ENCODE data around the gene GRIA3.
"Not testable (repeated sequence)": the region's sequence is repeated elsewhere in the genome, so short reads cannot be mapped to it uniquely, and the experiment has no call there.

GRIA3 gene

GRCh38 chrX:123277821-123278220 lies 93.7 kb downstream of the GRIA3 start:
- DNase-seq, result no peak

GRCh38 chrX:123282241-123282640 lies 98.2 kb downstream of the GRIA3 start:
- DNase-seq, result no peak

- DNase-seq, result not testable (repeated sequence)
Observed at GRCh38 chrX:123283407-123283806, 99.3 kb downstream of the GRIA3 start.

- DNase-seq, result no peak
Observed at GRCh38 chrX:123291623-123292022, 107.5 kb downstream of the GRIA3 start.

GRCh38 chrX:123298026-123298425 lies 113.9 kb downstream of the GRIA3 start:
- no peak for DNase-seq

- DNase-seq, result no peak
Observed at GRCh38 chrX:123303429-123303828, 119.4 kb downstream of the GRIA3 start.

GRCh38 chrX:123308658-123309057 lies 124.6 kb downstream of the GRIA3 start:
- DNase-seq, result no peak

GRCh38 chrX:123310112-123310511 lies 126.0 kb downstream of the GRIA3 start:
- DNase-seq, result no peak

GRCh38 chrX:123311486-123311885 lies 127.4 kb downstream of the GRIA3 start:
- DNase-seq, result no peak

GRCh38 chrX:123313486-123313885 lies 129.4 kb downstream of the GRIA3 start:
- no peak for DNase-seq

- DNase-seq, result no peak
Observed at GRCh38 chrX:123320622-123321021, 136.5 kb downstream of the GRIA3 start.

- DNase-seq, result no peak
Observed at GRCh38 chrX:123322536-123322935, 138.5 kb downstream of the GRIA3 start.

- DNase-seq, result no peak
Observed at GRCh38 chrX:123324625-123325024, 140.5 kb downstream of the GRIA3 start.

- DNase-seq, result no peak
Observed at GRCh38 chrX:123330229-123330942, 146.3 kb downstream of the GRIA3 start.

- no peak for DNase-seq
Observed at GRCh38 chrX:123331349-123331748, 147.3 kb downstream of the GRIA3 start.

- no peak for DNase-seq
Observed at GRCh38 chrX:123331859-123332258, 147.8 kb downstream of the GRIA3 start.

- DNase-seq, result no peak
Observed at GRCh38 chrX:123336666-123337065, 152.6 kb downstream of the GRIA3 start.

- DNase-seq, result no peak
Observed at GRCh38 chrX:123337886-123338639, 154.0 kb downstream of the GRIA3 start.

- no peak for DNase-seq
Observed at GRCh38 chrX:123339221-123339905, 155.3 kb downstream of the GRIA3 start.

- no peak for DNase-seq
Observed at GRCh38 chrX:123340696-123341095, 156.6 kb downstream of the GRIA3 start.

- no peak for DNase-seq
Observed at GRCh38 chrX:123348468-123348867, 164.4 kb downstream of the GRIA3 start.

GRCh38 chrX:123350226-123350625 lies 166.1 kb downstream of the GRIA3 start:
- DNase-seq, result no peak

- no peak for DNase-seq
Observed at GRCh38 chrX:123357941-123358340, 173.9 kb downstream of the GRIA3 start.

GRCh38 chrX:123358457-123358856 lies 174.4 kb downstream of the GRIA3 start:
- no peak for DNase-seq
